Vagina (tissue), 2 donors: ENCODE measurements around the gene ABHD10. TPM values are rescaled to one million over a fixed set of nuclear protein-coding genes. Genes with fewer than 3 reads are reported as not detected.

Experiments
- DNase-seq, 2 donors: peaks; one replicate each; pipeline ENCODE4 v3.0.0-alpha.2; 2017; ENCODE audit errors: extremely low spot score in 2 of 2
- H3K27ac ChIP-seq: fragments of 200-600 bp; sonication (generic); one replicate; pipeline ENCODE4 v1.5.1; 2019
- H3K27me3 ChIP-seq: fragments of 200-600 bp; sonication (generic); one replicate; pipeline ENCODE4 v1.5.1; 2019
- H3K36me3 ChIP-seq, 2 donors: fragments of 200-600 bp; sonication (generic); one replicate each; pipeline ENCODE4 v1.5.1; 2017 to 2019
- H3K4me1 ChIP-seq: fragments of 200-600 bp; sonication (generic); one replicate; pipeline ENCODE4 v1.5.1; 2019
- H3K4me3 ChIP-seq, 2 donors: fragments of 200-600 bp; sonication (generic); 1 replicate in 1 of 2; 2 replicates in 1 of 2; pipeline ENCODE4 v1.5.1; 2016 to 2019
- H3K9me3 ChIP-seq: fragments of 200-600 bp; sonication (generic); one replicate; pipeline ENCODE4 v1.5.1; 2019
- CTCF ChIP-seq, 3 experiments: fragments of 450-650 bp in 2 of 3; fragments of 200-600 bp in 1 of 3; sonication (generic) in 1 of 3; IDR thresholded peaks; one replicate each; pipeline ENCODE4 v1.5.1; 2017 to 2019; ENCODE audit warnings: antibody characterized with exemption in 3 of 3, mild to moderate bottlenecking in 2 of 3, moderate library complexity in 2 of 3
- POLR2A ChIP-seq, 2 donors: fragments of 450-650 bp; IDR thresholded peaks; one replicate each; pipeline ENCODE4 v1.6.1; 2017; ENCODE audit warnings: antibody characterized with exemption in 2 of 2, mild to moderate bottlenecking in 2 of 2, moderate library complexity in 2 of 2
- POLR2AphosphoS5 ChIP-seq, 2 donors: sonication (generic); formaldehyde crosslinking; IDR thresholded peaks; one replicate each; pipeline ENCODE4 v1.9.0; 2017; ENCODE audit warnings: antibody characterized with exemption in 2 of 2, mild to moderate bottlenecking in 2 of 2, low read depth in 1 of 2; ENCODE audit not compliant: insufficient read depth in 1 of 2
- intact Hi-C: fragments of 100-400 bp; cut with DNase I; formaldehyde crosslinking; loops from one replicate; pipeline ENCODE4 v1.15.1; 2023
- total RNA-seq: library from RNA; depleted of rRNA; stranded (reverse); fragments of >200 nt; gene quantifications from one replicate; pipeline ENCODE4 v1.2.3, GENCODE V29; 2016

ABHD10 gene
- total RNA-seq, 1 donor from 2014 or later: 10.8 TPM

DNA sequence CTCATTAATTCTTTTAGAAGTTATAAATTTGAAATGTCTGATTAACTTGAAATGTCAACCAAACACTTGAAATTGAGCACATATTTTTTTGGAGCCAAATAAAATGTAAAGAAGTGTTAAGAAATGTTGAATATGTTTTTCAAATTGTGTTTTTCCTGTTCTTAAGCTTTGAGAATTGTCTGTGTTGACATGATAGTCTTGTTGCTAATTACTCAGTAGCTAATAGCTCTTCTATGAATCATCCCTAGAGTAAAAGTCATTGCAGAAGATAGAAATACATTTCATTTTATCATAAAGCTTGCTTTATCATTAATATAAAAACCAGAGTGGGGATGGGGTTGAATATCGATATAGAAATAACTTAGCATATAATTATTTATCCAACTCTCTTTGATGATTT, 41.9 kb upstream of the ABHD10 start:
- peaks cover 12% of the 10 kb centered on the region for H3K4me1 ChIP-seq
- TF ChIP-seq POLR2A (IDR thresholded peaks at IDR 0.05) (no peak), POLR2AphosphoS5 (IDR thresholded peaks at IDR 0.05; ENCODE audit: insufficient read depth in 1 of 2, low read depth in 1 of 2) (no peak), CTCF (IDR thresholded peaks at IDR 0.05) (no peak)
- no peak for DNase-seq
- no peaks in the 10 kb centered on the region for H3K27me3 ChIP-seq
- no peak overlapping the region for H3K4me3 ChIP-seq
- intact Hi-C loops: no loop called here
- H3K36me3 ChIP-seq: peaks cover 0 to 17% of the 10 kb centered on the region in 2 donors
- H3K9me3 ChIP-seq: no peaks in the 10 kb centered on the region
- no peak overlapping the region for H3K27ac ChIP-seq

DNA sequence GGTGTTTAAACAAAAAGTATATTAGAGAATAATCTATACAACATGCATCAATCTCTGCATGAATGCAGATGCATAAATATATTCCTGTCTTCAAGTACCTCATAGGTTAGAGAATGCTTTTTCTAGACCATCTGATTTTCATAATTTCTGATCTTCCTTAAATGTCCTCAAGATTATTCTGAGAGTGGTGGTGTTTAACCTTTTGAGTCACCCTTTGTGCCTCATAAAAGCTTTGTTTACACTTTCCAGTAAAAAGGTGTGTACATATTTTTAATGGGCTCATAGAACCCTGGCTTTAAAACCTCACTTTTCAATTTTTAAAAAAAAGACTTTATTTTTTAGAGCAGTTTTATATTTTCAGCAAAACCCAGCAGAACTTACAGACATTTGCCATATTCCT, 41.0 kb upstream of the ABHD10 start:
- Histone ChIP-seq H3K27me3 (no peaks in the 10 kb centered on the region), H3K4me1 (peaks cover 12% of the 10 kb centered on the region), H3K9me3 (no peaks in the 10 kb centered on the region), H3K4me3 (no peak overlapping the region), H3K36me3 (peaks cover 0 to 17% of the 10 kb centered on the region in 2 donors), H3K27ac (no peak overlapping the region)
- intact Hi-C loops: no loop called here
- no peak for DNase-seq
- no peak for TF ChIP-seq CTCF (IDR thresholded peaks at IDR 0.05)
- TF ChIP-seq POLR2A (IDR thresholded peaks at IDR 0.05): no peak
- no peak for TF ChIP-seq POLR2AphosphoS5 (IDR thresholded peaks at IDR 0.05; ENCODE audit: insufficient read depth in 1 of 2, low read depth in 1 of 2)

GRCh38 chr3:111939873-111940272, 39.0 kb upstream of the ABHD10 start:
- no peak for TF ChIP-seq POLR2AphosphoS5 (IDR thresholded peaks at IDR 0.05; ENCODE audit: insufficient read depth in 1 of 2, low read depth in 1 of 2)
- TF ChIP-seq POLR2A (IDR thresholded peaks at IDR 0.05): no peak
- TF ChIP-seq CTCF (IDR thresholded peaks at IDR 0.05): no peak
- intact Hi-C loops: no loop called here
- H3K9me3 ChIP-seq: no peaks in the 10 kb centered on the region
- DNase-seq: no peak
- no peaks in the 10 kb centered on the region for H3K27me3 ChIP-seq
- peaks cover 0 to 17% of the 10 kb centered on the region in 2 donors for H3K36me3 ChIP-seq
- no peak overlapping the region for H3K27ac ChIP-seq
- no peak overlapping the region for H3K4me3 ChIP-seq
- H3K4me1 ChIP-seq: peaks cover 12% of the 10 kb centered on the region

- DNase-seq: no peak
- Histone ChIP-seq H3K4me3 (no peak overlapping the region), H3K36me3 (peaks cover 0 to 22% of the 10 kb centered on the region in 2 donors), H3K4me1 (no peaks in the 10 kb centered on the region), H3K9me3 (no peaks in the 10 kb centered on the region), H3K27ac (no peak overlapping the region), H3K27me3 (no peaks in the 10 kb centered on the region)
- TF ChIP-seq CTCF (IDR thresholded peaks at IDR 0.05): no peak
- TF ChIP-seq POLR2A (IDR thresholded peaks at IDR 0.05): no peak
- intact Hi-C loops: no loop called here
Measured at GRCh38 chr3:111943533-111943932, 35.3 kb upstream of the ABHD10 start.

GRCh38 chr3:111944372-111944771, 34.5 kb upstream of the ABHD10 start:
- no peaks in the 10 kb centered on the region for H3K4me1 ChIP-seq
- no peaks in the 10 kb centered on the region for H3K9me3 ChIP-seq
- TF ChIP-seq POLR2AphosphoS5 (IDR thresholded peaks at IDR 0.05; ENCODE audit: insufficient read depth in 1 of 2, low read depth in 1 of 2): no peak
- no peak for TF ChIP-seq POLR2A (IDR thresholded peaks at IDR 0.05)
- TF ChIP-seq CTCF (IDR thresholded peaks at IDR 0.05): no peak
- intact Hi-C loops: no loop called here
- H3K36me3 ChIP-seq: peaks cover 0 to 22% of the 10 kb centered on the region in 2 donors
- no peak overlapping the region for H3K4me3 ChIP-seq
- DNase-seq: no peak
- no peak overlapping the region for H3K27ac ChIP-seq
- no peaks in the 10 kb centered on the region for H3K27me3 ChIP-seq
